ENCODE measurements around the gene GNS.

GRCh38 chr12:64752032-64752431, 7.2 kb downstream of the GNS start:
- TF ChIP-seq CTCF (IDR thresholded peaks at IDR 0.05) (no peak), POLR2A (IDR thresholded peaks at IDR 0.05) (no peak)

Data from esophagus squamous epithelium (tissue), 4 donors.